ENCODE results near the gene DGKB.

DNA sequence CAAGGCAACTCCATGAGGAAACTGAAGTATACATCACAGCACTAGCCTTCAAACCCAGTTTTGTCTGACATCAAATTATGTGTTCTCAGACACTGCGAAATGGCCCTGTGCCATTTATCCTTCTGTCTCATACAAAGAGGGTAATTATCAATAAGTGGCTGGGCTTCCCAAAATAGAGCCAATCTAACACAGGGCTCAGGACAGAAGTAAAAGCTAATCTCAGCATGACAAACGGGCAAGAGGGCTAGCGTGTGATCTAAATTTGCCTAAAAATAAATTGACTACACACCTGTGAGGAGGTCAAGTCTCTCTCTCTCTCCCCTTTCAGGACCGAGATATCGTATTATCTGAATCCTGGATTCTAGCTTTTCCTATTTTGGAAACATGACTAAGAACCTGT is 67.2 kb downstream of the DGKB start:
- TF ChIP-seq, protein P1, sequence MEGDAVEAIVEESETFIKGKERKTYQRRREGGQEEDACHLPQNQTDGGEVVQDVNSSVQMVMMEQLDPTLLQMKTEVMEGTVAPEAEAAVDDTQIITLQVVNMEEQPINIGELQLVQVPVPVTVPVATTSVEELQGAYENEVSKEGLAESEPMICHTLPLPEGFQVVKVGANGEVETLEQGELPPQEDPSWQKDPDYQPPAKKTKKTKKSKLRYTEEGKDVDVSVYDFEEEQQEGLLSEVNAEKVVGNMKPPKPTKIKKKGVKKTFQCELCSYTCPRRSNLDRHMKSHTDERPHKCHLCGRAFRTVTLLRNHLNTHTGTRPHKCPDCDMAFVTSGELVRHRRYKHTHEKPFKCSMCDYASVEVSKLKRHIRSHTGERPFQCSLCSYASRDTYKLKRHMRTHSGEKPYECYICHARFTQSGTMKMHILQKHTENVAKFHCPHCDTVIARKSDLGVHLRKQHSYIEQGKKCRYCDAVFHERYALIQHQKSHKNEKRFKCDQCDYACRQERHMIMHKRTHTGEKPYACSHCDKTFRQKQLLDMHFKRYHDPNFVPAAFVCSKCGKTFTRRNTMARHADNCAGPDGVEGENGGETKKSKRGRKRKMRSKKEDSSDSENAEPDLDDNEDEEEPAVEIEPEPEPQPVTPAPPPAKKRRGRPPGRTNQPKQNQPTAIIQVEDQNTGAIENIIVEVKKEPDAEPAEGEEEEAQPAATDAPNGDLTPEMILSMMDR (IDR thresholded peaks at IDR 0.05): no peak
- no peak for TF ChIP-seq POLR2A (IDR thresholded peaks at IDR 0.05)

All from adrenal gland (tissue), 5 donors.